HG03575 (cell line): ENCODE measurements around the gene ACBD6.

Experiments used
- ATAC-seq: cut with Tn5 transposase; IDR thresholded peaks from one replicate; pipeline ENCODE4 v1.9.1; 2021; ENCODE audit not compliant: unreplicated experiment, insufficient number of reproducible peaks, low FRiP score; ENCODE audit errors: extremely low read depth

ACBD6 gene

GRCh38 chr1:180254854-180255253 lies 247.5 kb downstream of the ACBD6 start:
- no peak for ATAC-seq

DNA sequence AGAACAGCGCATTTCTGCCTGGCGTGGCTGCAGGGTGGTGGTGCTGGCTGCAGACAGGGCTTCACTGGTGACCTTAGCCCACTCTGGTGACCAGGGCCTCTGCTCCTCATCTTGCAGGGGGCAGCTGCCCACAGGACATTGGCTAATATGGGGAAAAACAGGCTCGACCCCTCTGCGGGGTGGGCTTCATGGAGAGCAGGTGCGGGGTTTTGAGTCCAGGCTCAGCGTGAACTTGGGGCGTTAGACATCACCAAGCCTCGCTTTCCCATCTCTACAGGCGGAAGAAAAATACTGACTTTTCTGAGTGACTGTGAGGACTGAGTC lies 247.9 kb downstream of the ACBD6 start:
- no peak for ATAC-seq

DNA sequence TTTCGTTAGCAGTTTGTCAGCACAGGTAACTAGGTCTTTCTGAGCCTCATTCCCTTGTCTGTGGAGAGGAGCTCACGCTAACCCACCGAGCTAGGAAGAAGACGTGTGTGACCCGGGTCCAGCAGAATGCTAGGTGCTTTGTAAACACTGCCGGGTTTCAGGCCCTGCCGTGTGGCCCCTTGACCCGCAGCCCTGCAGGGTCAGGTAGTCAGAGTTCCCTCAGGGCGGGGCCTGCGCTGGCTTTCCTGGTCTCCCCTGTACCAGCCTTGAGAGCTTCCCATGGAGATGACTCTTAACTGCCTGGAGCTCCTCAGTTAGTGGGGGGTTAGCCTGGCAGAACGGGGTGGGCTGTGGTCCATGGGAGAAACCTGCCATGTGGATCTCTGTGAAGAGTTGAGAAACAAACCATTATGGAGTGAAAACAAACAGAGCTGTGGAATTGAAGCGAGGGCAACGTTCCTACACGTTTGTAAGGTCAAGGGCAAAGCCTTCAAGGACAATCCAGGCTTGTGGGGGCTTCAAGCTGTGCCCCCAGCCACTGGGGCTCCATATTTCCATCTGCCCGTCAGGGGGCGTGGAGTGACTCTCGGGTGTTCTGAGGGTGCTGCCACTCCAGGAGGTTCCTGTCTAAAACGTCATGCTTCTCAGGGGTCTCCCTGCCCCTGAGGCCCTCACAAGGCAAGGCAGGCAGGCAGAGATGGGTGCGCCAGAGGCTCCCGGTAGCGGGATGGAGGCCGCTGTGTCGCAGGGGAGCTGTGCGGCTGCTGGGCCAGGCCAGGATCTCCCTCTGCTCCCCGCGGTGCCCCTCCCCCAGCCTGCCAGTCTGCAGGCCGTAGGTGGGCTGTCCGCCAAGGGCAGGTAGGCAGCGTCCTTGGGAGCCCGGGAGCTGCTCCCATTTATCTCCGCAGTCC lies 248.5 kb downstream of the ACBD6 start:
- no peak for ATAC-seq

DNA sequence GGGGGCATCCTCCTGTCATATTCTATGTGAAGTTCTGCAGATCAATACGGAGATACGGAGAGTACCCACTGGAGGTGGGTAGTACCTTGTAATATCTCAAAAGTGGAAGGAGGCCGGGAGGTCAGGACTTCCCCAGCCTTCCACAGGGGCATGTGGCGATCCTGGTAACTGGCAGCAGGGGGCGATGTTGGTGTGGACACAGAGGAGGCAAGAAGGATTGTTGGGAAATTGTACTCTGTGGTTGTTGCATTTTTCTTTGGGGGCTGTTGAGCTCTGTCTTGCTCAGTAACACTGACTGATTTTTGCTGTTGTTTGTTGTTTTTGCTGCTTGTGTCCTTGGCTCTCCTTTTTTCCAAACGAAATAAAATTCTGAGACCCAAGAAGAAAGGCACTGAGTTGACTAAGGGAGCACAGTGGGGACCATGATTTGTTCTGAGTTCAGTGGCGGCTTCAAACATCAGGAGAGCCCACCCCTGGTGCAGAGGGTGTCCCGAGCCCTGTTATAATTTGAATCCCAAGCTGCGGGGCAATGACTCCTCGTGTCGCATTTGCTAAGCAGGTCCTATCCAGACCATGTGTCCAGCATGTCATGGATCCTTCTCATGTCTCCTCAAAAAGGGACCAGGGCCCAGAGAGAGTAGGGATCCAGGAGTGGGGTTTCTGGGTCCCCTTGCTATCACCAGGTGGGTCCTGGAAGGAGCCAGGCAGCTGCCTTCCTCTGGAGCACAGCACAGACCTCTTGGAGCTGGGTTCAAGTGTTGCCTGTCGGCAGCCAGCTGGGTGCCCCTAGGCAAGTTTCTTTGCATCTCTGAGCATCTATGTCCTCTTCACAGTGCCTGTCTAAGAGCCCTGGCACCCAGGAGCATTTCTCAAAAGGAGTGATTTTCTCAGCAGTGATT lies 249.5 kb downstream of the ACBD6 start:
- no peak for ATAC-seq

DNA sequence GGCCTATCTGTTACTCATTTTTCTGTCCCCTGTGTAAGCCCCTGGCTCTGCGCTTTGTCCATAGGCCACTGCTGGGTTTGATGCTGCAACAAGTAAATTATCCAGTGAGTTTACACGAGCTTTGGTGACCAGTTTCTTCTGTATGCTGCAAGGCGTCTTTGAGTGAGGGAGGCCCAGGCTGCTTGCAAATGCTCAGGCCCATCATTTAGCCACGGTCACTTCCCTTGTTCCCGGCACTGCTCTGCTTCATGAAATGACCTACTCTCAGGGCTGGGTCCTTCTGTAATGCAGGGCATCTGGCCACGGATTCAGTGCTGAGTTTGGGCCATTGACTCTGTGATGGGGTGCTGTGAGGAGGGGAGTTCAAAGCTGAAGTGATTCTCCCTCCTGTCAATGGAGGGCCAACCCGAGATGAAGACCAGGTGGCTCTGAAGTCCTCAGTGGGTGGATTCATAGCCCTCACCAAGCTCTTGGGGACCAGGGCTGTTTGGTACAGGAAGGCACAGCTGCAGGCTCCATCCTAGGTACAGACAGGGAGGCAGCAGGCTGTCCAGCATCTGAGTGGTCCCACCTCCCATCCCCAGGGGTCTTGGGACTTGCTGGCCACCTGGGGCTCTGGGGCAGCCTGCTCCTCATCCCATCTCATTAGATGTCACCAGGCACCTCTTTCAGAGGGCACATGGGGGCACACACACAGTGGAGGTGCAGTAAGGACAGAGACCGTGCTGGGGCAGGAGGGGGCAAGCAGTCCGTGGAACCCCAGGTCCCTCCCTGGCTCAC lies 250.7 kb downstream of the ACBD6 start:
- ATAC-seq = no peak

- no peak for ATAC-seq
Observed at GRCh38 chr1:180250883-180251509, 251.4 kb downstream of the ACBD6 start.

DNA sequence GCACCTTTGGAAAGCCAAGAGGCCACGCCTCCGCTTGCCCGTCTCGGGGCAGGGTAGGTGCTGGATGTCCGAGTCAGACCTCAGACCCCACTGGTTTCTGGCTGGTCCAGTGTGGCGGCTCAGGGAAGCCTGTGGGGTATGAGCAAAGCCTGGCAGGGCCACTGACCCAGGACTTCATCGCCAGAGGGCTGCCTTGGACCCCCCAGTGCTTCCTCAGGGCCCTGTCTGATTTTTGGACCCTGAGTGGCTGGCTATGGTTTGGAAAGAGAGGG lies 251.9 kb downstream of the ACBD6 start:
- no peak for ATAC-seq

GRCh38 chr1:180249725-180250498 lies 252.5 kb downstream of the ACBD6 start:
- ATAC-seq = no peak

DNA sequence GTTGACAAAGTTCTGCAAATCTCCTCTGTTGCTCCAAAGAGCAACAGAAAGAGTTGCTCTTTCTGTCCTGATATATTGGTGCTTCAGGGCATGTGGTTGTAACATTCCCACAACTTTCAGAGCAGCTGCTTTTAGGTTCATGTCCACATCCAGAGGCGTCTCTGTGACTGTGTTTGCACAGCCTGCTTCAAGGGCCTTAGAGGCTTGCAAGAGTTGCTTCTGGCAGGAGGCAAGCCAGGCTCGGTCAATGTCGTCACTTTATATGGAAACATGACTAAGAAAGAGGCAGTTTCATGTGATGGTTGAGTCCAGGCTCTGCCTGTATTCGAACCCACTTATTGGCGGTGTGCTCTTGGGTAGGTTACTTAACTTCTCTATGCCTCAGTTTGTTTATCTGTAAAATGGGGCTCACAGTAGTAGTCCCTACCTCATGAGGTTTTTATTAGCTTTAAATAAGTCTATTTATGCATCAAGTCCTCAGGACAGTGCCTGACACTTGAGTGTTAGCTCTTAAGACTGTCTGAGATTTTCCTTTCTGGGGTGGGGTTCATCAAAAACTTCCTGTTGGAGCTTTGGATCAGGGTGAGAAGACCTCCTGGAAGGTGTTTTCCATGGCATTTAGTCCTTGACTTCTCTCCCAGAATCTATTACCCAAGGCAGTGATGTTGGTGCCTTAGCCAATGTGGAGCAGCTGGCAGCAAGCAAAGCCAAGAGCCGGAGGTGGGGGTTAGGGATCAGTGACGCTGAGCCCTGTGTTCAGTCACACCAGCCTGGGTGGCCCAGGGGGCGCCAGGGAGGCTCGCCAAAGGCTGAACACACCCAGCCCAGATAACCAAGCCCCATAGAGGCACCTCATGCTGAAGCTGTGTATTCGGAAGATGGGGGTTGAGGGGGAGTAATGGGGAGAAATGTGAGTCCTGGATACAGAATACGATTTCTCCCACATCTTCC lies 253.4 kb downstream of the ACBD6 start:
- no peak for ATAC-seq

DNA sequence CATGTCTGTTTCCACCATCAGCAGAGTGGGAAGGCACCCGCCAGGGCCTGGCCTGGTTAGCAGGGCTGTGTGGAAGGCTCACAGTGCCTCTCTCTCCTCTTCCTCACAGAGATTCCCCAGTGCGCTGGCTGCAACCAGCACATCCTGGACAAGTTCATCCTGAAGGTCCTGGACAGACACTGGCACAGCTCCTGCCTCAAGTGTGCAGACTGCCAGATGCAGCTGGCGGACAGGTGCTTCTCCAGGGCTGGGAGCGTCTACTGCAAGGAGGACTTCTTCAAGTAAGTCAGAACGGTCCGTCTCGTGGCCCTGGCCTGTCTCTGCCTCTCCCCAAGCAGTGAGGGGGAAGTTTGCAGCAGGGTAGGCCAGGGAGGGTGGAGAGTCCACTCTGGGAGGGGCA lies 254.2 kb downstream of the ACBD6 start:
- ATAC-seq = no peak

- ATAC-seq = no peak
Observed at GRCh38 chr1:180247580-180247979, 254.8 kb downstream of the ACBD6 start.

GRCh38 chr1:180247061-180247460 lies 255.3 kb downstream of the ACBD6 start:
- ATAC-seq = no peak

DNA sequence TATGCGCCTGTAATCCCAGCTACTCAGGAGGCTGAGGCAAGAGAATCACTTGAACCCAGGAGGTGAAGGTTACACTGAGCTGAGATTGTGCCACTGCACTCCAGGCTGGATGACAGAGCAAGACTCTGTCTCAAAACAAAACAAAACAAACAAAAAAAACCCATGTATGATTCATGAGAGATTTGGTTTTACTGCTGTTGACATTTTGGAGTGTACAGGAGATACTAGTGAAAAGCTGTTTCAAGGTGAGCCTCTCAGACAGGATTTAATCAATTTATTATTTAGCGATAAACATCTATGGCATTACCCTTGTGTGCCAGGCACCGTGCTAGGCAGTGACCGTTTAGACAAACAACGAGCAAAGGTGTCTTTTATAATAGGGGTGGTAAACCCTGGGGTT lies 255.8 kb downstream of the ACBD6 start:
- no peak for ATAC-seq

DNA sequence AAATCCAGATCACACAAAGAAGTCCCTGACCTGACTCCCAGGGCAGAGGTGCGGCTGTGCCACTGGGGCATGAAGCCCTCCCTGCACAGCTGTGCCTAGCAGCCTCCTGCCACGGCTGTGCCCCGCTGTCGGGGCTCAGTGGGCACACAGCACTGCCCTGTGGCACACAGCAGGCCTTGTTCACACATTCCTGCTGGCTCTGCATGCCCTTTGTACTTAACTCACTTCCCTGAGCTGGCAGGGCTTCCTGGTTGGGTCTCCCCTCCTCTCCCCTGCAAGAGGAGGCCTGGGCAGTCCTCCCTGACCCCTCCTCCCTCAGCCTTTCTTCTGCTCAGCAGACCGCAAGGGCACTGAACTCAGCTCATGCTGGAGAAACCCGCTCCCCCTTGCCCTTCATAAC lies 257.5 kb downstream of the ACBD6 start:
- ATAC-seq = no peak

DNA sequence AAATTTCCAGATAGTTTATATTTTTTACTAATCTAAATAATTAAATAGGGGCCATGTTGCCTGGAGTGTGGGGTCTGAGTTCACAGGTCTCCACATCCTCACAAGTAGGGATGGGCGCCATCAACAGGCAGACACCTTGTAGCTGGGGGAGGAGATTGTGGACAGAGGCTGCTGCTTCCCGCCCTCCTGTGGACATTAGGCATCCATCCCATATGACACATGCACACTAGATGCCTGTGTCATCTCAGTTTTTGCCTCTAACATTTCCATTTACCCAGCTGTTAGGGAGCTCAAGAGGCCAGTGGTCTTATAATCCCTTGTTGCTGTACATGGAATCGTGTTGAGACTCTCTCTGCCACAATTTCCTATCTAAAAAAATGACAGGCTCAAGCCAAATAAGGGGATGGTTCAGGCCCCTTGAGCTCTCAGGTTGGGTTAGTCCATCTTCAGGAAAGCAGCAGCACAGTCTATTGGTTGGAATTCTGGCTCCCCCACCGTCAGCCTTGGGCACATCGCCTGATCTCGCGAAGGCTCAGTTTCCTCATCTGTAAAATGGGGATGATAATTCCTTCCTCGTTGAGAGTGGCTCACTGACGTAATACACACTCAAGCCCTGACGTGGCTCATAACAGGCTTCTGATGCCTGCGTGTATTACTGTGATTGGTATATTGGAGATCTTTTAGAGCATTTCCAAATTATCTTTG lies 258.7 kb downstream of the ACBD6 start:
- ATAC-seq = no peak

- no peak for ATAC-seq
Observed at GRCh38 chr1:180241716-180242544, 260.4 kb downstream of the ACBD6 start.
